ENCODE measurements around the gene NBAS. TPM values are rescaled to one million over a fixed set of nuclear protein-coding genes. Genes with fewer than 3 reads are reported as not detected.

The NBAS gene
- total and polyA plus RNA-seq, 9 of the 15 experiments (the other 6 are each of a cell fraction or from before 2014, with no cell fraction given) = 15.3 to 94.4 (median 69.9) TPM

GRCh38 chr2:15357922-15358321, 203.2 kb downstream of the NBAS start:
- peak; percentile 15; the same call in 2 of the 3 replicates for ATAC-seq
- no peak for FAIRE-seq
- H3K36me3 ChIP-seq (ENCODE audit: control insufficient read depth, insufficient read depth, low read length) = peaks cover 58% of the 10 kb centered on the region
- POLR2A ChIA-PET = no interaction called here
- H3K27ac ChIP-seq (ENCODE audit: extremely low read depth, low read depth, low read length) = no peak overlapping the region
- no peak overlapping the region for H2AFZ ChIP-seq (ENCODE audit: low read depth, low read length)
- intact Hi-C loops (cut with micrococcal nuclease) = no loop called here
- in situ Hi-C loops (cut with MboI) = no loop called here
- no peak overlapping the region for H3K9ac ChIP-seq (ENCODE audit: insufficient read depth in 1 of 2, low read depth in 2 of 2, low read length in 2 of 2)
- BruUV-seq (replicated peaks) = no TSS peak
- H3K79me2 ChIP-seq (ENCODE audit: control insufficient read depth, insufficient read depth, low read length) = no peaks in the 10 kb centered on the region
- no peaks in the 10 kb centered on the region for H3K9me3 ChIP-seq (replicated peaks; ENCODE audit: control insufficient read depth, insufficient read depth, low read depth, low read length)
- CTCF ChIA-PET (ENCODE audit: low intra/inter-chr PET ratio) = no interaction called here
- H3K9me1 ChIP-seq (ENCODE audit: control insufficient read depth, insufficient read depth, low read length) = no peaks in the 10 kb centered on the region
- no peak for DNase-seq (ENCODE audit: extremely low read depth in 1 of 4, low spot score in 3 of 4)
- TF ChIP-seq RFX1 (IDR thresholded peaks at IDR 0.05) (peak; percentile 76), EZH2 (IDR thresholded peaks at IDR 0.05; ENCODE audit: borderline replicate concordance, low read depth, low read length) (no peak)
- no peaks in the 10 kb centered on the region for H3K27me3 ChIP-seq (ENCODE audit: control insufficient read depth in 2 of 2, insufficient read depth in 2 of 2, low read length in 2 of 2)
- no peak overlapping the region for H3K4me3 ChIP-seq
- no peaks in the 10 kb centered on the region; a peak in 1 of 5 replicates for H3K4me1 ChIP-seq (replicated peaks in 1 of 2; ENCODE audit: control insufficient read depth in 2 of 2, insufficient read depth in 2 of 2, low read length in 2 of 2)
- H3K4me2 ChIP-seq (ENCODE audit: insufficient read depth, low read length) = no peak overlapping the region
- WGBS (ENCODE audit: insufficient coverage, low coverage, missing lambda C conversion rate) = 78% methylated on average over 5 of the region's 5 CpGs
- no peaks in the 10 kb centered on the region for H4K20me1 ChIP-seq (replicated peaks; ENCODE audit: control insufficient read depth, insufficient read depth, low read length)

DNA sequence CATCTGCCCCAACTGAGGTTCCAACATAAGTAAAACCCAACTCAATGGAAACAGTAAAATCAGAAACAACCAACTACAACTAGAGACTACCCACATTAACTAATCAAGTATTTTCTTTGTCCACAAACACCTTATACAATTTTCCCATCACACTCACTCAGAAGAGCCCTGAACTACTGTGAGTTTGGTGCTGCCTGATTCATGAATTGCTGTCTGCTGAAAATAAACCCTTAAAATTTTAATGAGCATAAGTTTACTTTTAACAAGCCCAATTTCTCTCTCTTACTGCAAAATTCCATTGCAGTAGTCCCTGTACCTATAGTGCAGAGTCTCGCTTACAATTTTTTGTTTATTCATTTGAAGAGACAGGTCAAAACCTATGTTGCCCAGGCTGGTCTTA, 203.9 kb downstream of the NBAS start:
- no peaks in the 10 kb centered on the region; a peak in 1 of 5 replicates for H3K4me1 ChIP-seq (replicated peaks in 1 of 2; ENCODE audit: control insufficient read depth in 2 of 2, insufficient read depth in 2 of 2, low read length in 2 of 2)
- no peak overlapping the region for H3K9ac ChIP-seq (ENCODE audit: insufficient read depth in 1 of 2, low read depth in 2 of 2, low read length in 2 of 2)
- FAIRE-seq (no peak), ATAC-seq (no peak; the same call in 2 of the 3 replicates), DNase-seq (ENCODE audit: extremely low read depth in 1 of 4, low spot score in 3 of 4) (no peak)
- H3K4me2 ChIP-seq (ENCODE audit: insufficient read depth, low read length) = no peak overlapping the region
- POLR2A ChIA-PET = no interaction called here
- intact Hi-C loops (cut with micrococcal nuclease) (no loop called here), in situ Hi-C loops (cut with MboI) (no loop called here)
- H3K36me3 ChIP-seq (ENCODE audit: control insufficient read depth, insufficient read depth, low read length) = peaks cover 65% of the 10 kb centered on the region
- H3K4me3 ChIP-seq = no peak overlapping the region
- no peak overlapping the region for H2AFZ ChIP-seq (ENCODE audit: low read depth, low read length)
- H3K27ac ChIP-seq (ENCODE audit: extremely low read depth, low read depth, low read length) = 0 out of 3 replicates have a peak overlapping the region, but pooled peaks have one; percentile 15
- H3K9me3 ChIP-seq (replicated peaks; ENCODE audit: control insufficient read depth, insufficient read depth, low read depth, low read length) = no peaks in the 10 kb centered on the region
- H3K27me3 ChIP-seq (ENCODE audit: control insufficient read depth in 2 of 2, insufficient read depth in 2 of 2, low read length in 2 of 2) = no peaks in the 10 kb centered on the region
- WGBS (ENCODE audit: insufficient coverage, low coverage, missing lambda C conversion rate) = 61% methylated on average over 1 of the region's 1 CpG
- no peaks in the 10 kb centered on the region for H3K9me1 ChIP-seq (ENCODE audit: control insufficient read depth, insufficient read depth, low read length)
- CTCF ChIA-PET (ENCODE audit: low intra/inter-chr PET ratio) = no interaction called here
- no TSS peak for BruUV-seq (replicated peaks)
- no peaks in the 10 kb centered on the region for H3K79me2 ChIP-seq (ENCODE audit: control insufficient read depth, insufficient read depth, low read length)
- no peak for TF ChIP-seq FOXJ3 (CRISPR knock-in tag; IDR thresholded peaks at IDR 0.05)
- TF ChIP-seq, protein P1, sequence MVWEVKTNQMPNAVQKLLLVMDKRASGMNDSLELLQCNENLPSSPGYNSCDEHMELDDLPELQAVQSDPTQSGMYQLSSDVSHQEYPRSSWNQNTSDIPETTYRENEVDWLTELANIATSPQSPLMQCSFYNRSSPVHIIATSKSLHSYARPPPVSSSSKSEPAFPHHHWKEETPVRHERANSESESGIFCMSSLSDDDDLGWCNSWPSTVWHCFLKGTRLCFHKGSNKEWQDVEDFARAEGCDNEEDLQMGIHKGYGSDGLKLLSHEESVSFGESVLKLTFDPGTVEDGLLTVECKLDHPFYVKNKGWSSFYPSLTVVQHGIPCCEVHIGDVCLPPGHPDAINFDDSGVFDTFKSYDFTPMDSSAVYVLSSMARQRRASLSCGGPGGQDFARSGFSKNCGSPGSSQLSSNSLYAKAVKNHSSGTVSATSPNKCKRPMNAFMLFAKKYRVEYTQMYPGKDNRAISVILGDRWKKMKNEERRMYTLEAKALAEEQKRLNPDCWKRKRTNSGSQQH (CRISPR knock-in tag; IDR thresholded peaks at IDR 0.05) = no peak
- TF ChIP-seq HMBOX1 (IDR thresholded peaks at IDR 0.05) = 0 out of 2 replicates have a peak, but pooled peaks have one; percentile 41
- no peak for TF ChIP-seq GATA2 (CRISPR knock-in tag; IDR thresholded peaks at IDR 0.05)
- no peak for TF ChIP-seq ZBTB7A (IDR thresholded peaks at IDR 0.05; ENCODE audit: borderline replicate concordance, control insufficient read depth, low read depth, low read length)
- no peaks in the 10 kb centered on the region for H4K20me1 ChIP-seq (replicated peaks; ENCODE audit: control insufficient read depth, insufficient read depth, low read length)

Measured in K562 (cell line).